IMR-90 (cell line): ENCODE measurements around the gene CLK2. TPM values are rescaled to one million over a fixed set of nuclear protein-coding genes. Genes with fewer than 3 reads are reported as not detected.

ENCODE experiments used
- ATAC-seq: fragments of 200-7000 bp; cut with Tn5 transposase; 2 replicates; pipeline ENCODE4 v1.9.1; 2020; ENCODE audit warnings: low read depth, mild to moderate bottlenecking, moderate library complexity
- BruUV-seq: library from RNA; stranded (reverse); fragments of 400-500 nt; replicated peaks from 2 replicates; lab custom pipeline; 2021; lab: Mats Ljungman, UMichigan
- CTCF ChIA-PET: fragments of 300-600 bp; formaldehyde crosslinking; extraction: SDS; loops from one replicate; lab custom pipeline; 2021; ENCODE audit warnings: antibody characterized with exemption; lab: Yijun Ruan, JAX
- POLR2A ChIA-PET: fragments of 300-600 bp; sonication (Branson Sonifier 250); formaldehyde crosslinking; loops from one replicate; lab custom pipeline; 2022; ENCODE audit warnings: antibody characterized with exemption; ENCODE audit not compliant: unreplicated experiment; lab: Charles Lee
- DNase-seq: peaks from one replicate; pipeline ENCODE4 v3.0.0; 2013
- H2AFZ ChIP-seq: replicated peaks from 2 replicates; pipeline ENCODE3; 2013; ENCODE audit warnings: low read length, mild to moderate bottlenecking; ENCODE audit not compliant: poor library complexity
- H2AK5ac ChIP-seq: 2 replicates; pipeline ENCODE4 v1.6.1; 2013; ENCODE audit warnings: low read depth, low read length, inconsistent platforms
- H2AK9ac ChIP-seq: replicated peaks from 2 replicates; pipeline ENCODE3; 2013; ENCODE audit warnings: mild to moderate bottlenecking, low read depth, low read length, moderate library complexity; ENCODE audit not compliant: poor library complexity
- H2BK120ac ChIP-seq: 2 replicates; pipeline ENCODE4 v1.6.1; 2013; ENCODE audit warnings: low read depth, low read length, inconsistent platforms
- H2BK15ac ChIP-seq: 3 replicates; pipeline ENCODE4 v1.6.1; 2013; ENCODE audit warnings: low read depth, low read length, inconsistent platforms
- H2BK20ac ChIP-seq: 2 replicates; pipeline ENCODE4 v1.6.1; 2013; ENCODE audit warnings: low read depth, mild to moderate bottlenecking, inconsistent platforms, low read length, moderate library complexity
- H2BK5ac ChIP-seq: 2 replicates; pipeline ENCODE4 v1.6.1; 2013; ENCODE audit warnings: mild to moderate bottlenecking, low read depth, low read length, inconsistent platforms; ENCODE audit not compliant: poor library complexity, severe bottlenecking
- H3K14ac ChIP-seq: replicated peaks from 2 replicates; pipeline ENCODE4 v1.6.1; 2013; ENCODE audit warnings: low read depth, low read length, inconsistent platforms
- H3K18ac ChIP-seq: 2 replicates; pipeline ENCODE4 v1.6.1; 2013; ENCODE audit warnings: low read depth, low read length, control low read depth
- H3K23ac ChIP-seq: 2 replicates; pipeline ENCODE4 v1.6.1; 2013; ENCODE audit warnings: low read depth, low read length, inconsistent platforms
- H3K27ac ChIP-seq: 2 replicates; pipeline ENCODE4 v1.5.1; 2013; ENCODE audit warnings: mild to moderate bottlenecking, control low read depth, low read length; ENCODE audit not compliant: insufficient read depth
- H3K27me3 ChIP-seq: 2 replicates; pipeline ENCODE4 v1.6.1; 2013; ENCODE audit warnings: low read length; ENCODE audit not compliant: control insufficient read depth, insufficient read depth
- H3K36me3 ChIP-seq: 2 replicates; pipeline ENCODE4 v1.6.1; 2013; ENCODE audit warnings: low read length, mixed read lengths; ENCODE audit not compliant: control insufficient read depth, insufficient read depth
- H3K4ac ChIP-seq: 2 replicates; pipeline ENCODE4 v1.6.1; 2013; ENCODE audit warnings: low read depth, low read length, inconsistent platforms
- H3K4me1 ChIP-seq: 2 replicates; pipeline ENCODE4 v1.6.1; 2013; ENCODE audit warnings: low read length, mixed read lengths; ENCODE audit not compliant: control insufficient read depth, insufficient read depth
- H3K4me2 ChIP-seq: 2 replicates; pipeline ENCODE4 v1.6.1; 2013; ENCODE audit warnings: low read depth, mild to moderate bottlenecking, control low read depth, low read length, moderate library complexity
- H3K4me3 ChIP-seq: 2 replicates; pipeline ENCODE4 v1.5.1; 2013; ENCODE audit warnings: low read depth, mild to moderate bottlenecking, control low read depth, low read length, moderate library complexity; ENCODE audit not compliant: insufficient read depth
- H3K56ac ChIP-seq: 2 replicates; pipeline ENCODE4 v1.6.1; 2013; ENCODE audit warnings: low read length, inconsistent platforms; ENCODE audit not compliant: insufficient read depth; ENCODE audit errors: extremely low read depth
- H3K79me1 ChIP-seq, 2 experiments: 2 replicates each; pipeline ENCODE4 v1.6.1; 2013; ENCODE audit warnings: low read length in 2 of 2, inconsistent platforms in 1 of 2, low read depth in 1 of 2
- H3K9ac ChIP-seq: 2 replicates; pipeline ENCODE4 v1.6.1; 2013; ENCODE audit warnings: low read depth, low read length, control low read depth
- H3K9me1 ChIP-seq: 2 replicates; pipeline ENCODE4 v1.6.1; 2013; ENCODE audit warnings: low read length, inconsistent platforms; ENCODE audit not compliant: insufficient read depth
- H3K9me3 ChIP-seq: 2 replicates; pipeline ENCODE4 v1.6.1; 2013; ENCODE audit warnings: low read length; ENCODE audit not compliant: control insufficient read depth, insufficient read depth
- H4K20me1 ChIP-seq: 2 replicates; pipeline ENCODE4 v1.6.1; 2013; ENCODE audit warnings: low read length, inconsistent platforms; ENCODE audit not compliant: insufficient read depth
- H4K5ac ChIP-seq: 2 replicates; pipeline ENCODE4 v1.6.1; 2013; ENCODE audit warnings: mild to moderate bottlenecking, low read depth, low read length, control low read depth
- H4K8ac ChIP-seq, 2 experiments: 2 replicates each; pipeline ENCODE4 v1.6.1; 2013; ENCODE audit warnings: low read depth in 2 of 2, low read length in 2 of 2, control low read depth in 1 of 2, inconsistent platforms in 1 of 2
- H4K91ac ChIP-seq: 2 replicates; pipeline ENCODE4 v1.6.1; 2013; ENCODE audit warnings: low read depth, low read length, inconsistent platforms; ENCODE audit not compliant: insufficient read depth
- BHLHE40 ChIP-seq: fragments of 150-350 bp; IDR thresholded peaks from 2 replicates; pipeline ENCODE4 v1.6.1; 2016; ENCODE audit warnings: mild to moderate bottlenecking, low read depth, low read length
- CEBPB ChIP-seq: IDR thresholded peaks from 2 replicates; pipeline ENCODE4 v1.6.1; 2012; ENCODE audit warnings: low read depth, low read length, improper control_type of control experiment
- CHD1 ChIP-seq: IDR thresholded peaks from 2 replicates; pipeline ENCODE4 v1.6.1; 2012; ENCODE audit warnings: low read depth, low read length, improper control_type of control experiment
- FOS ChIP-seq: fragments of 150-350 bp; IDR thresholded peaks from 2 replicates; pipeline ENCODE4 v1.6.1; 2016; ENCODE audit warnings: low read depth, low read length
- MAFK ChIP-seq: IDR thresholded peaks from 2 replicates; pipeline ENCODE4 v1.6.1; 2012; ENCODE audit warnings: low read depth, low read length, improper control_type of control experiment
- MAZ ChIP-seq: IDR thresholded peaks from 2 replicates; pipeline ENCODE4 v1.6.1; 2012; ENCODE audit warnings: low read depth, mild to moderate bottlenecking, low read length, improper control_type of control experiment, moderate library complexity, borderline replicate concordance
- MXI1 ChIP-seq: IDR thresholded peaks from 2 replicates; pipeline ENCODE4 v1.6.1; 2012; ENCODE audit warnings: low read depth, mild to moderate bottlenecking, low read length, moderate library complexity, borderline replicate concordance
- NFE2L2 ChIP-seq: fragments of 150-350 bp; IDR thresholded peaks from 2 replicates; pipeline ENCODE4 v1.6.1; 2016; ENCODE audit warnings: low read depth, mild to moderate bottlenecking, low read length
- POLR2A ChIP-seq: IDR thresholded peaks from 2 replicates; pipeline ENCODE4 v1.6.1; 2012; ENCODE audit warnings: mild to moderate bottlenecking, low read depth, low read length
- RAD21 ChIP-seq: IDR thresholded peaks from 2 replicates; pipeline ENCODE4 v1.6.1; 2012; ENCODE audit warnings: low read length, improper control_type of control experiment
- RCOR1 ChIP-seq: IDR thresholded peaks from 2 replicates; pipeline ENCODE4 v1.6.1; 2012; ENCODE audit warnings: mild to moderate bottlenecking, low read length, improper control_type of control experiment; ENCODE audit not compliant: insufficient replicate concordance
- RFX5 ChIP-seq: IDR thresholded peaks from 2 replicates; pipeline ENCODE4 v1.8.0; 2012; ENCODE audit warnings: low read depth, mild to moderate bottlenecking, low read length, moderate library complexity
- SMC3 ChIP-seq: fragments of 150-350 bp; IDR thresholded peaks from 2 replicates; pipeline ENCODE4 v1.6.1; 2016; ENCODE audit warnings: low read depth, mild to moderate bottlenecking, antibody characterized with exemption, low read length, moderate library complexity
- WGBS, 2 experiments: methylation state at CpG; one replicate each; pipeline versions ENCODE4 v1.1.5 to v1.1.7; 2013; ENCODE audit warnings: missing lambda C conversion rate in 2 of 2; ENCODE audit not compliant: insufficient read length in 1 of 2; ENCODE audit errors: extremely low coverage in 2 of 2; 5-methylcytosine and 5-hydroxymethylcytosine counted together
- dilution Hi-C: fragments of 300-500 bp; cut with HindIII; formaldehyde crosslinking; loops from one replicate; pipeline ENCODE4 v1.14.3; 2018; ENCODE audit warnings: low sequenced_read_pairs; ENCODE audit not compliant: unreplicated experiment
- in situ Hi-C: fragments of 300-500 bp; cut with MboI; formaldehyde crosslinking; loops from 3 replicates; pipeline ENCODE4 v1.14.3; 2019; ENCODE audit warnings: low sequenced_read_pairs, inconsistent platforms, mixed read lengths
- intact Hi-C: fragments of 100-400 bp; cut with micrococcal nuclease; formaldehyde crosslinking; loops from 2 replicates; pipeline ENCODE4 v1.10.0; 2022
- polyA plus RNA-seq, 3 experiments: library from polyadenylated mRNA; depleted of rRNA; stranded (reverse); fragments of >200 nt; gene quantifications; 2 replicates each; pipeline ENCODE4 v1.2.3, GENCODE V29; 2012; ENCODE audit warnings: low replicate concordance in 1 of 3
- total RNA-seq: library from RNA; depleted of rRNA; stranded (reverse); fragments of >200 nt; gene quantifications from 2 replicates; pipeline ENCODE4 v1.2.3, GENCODE V29; 2012
- TF ChIP-seq, protein P1 (sequence below): fragments of 150-350 bp; IDR thresholded peaks from 2 replicates; pipeline ENCODE4 v1.6.1; 2017; ENCODE audit warnings: mild to moderate bottlenecking, antibody characterized with exemption, low read length, low read depth
- TF ChIP-seq, protein P2 (sequence below): fragments of 150-350 bp; IDR thresholded peaks from 2 replicates; pipeline ENCODE4 v1.6.1; 2016; ENCODE audit warnings: low read depth, mild to moderate bottlenecking, low read length, moderate library complexity, borderline replicate concordance
- TF ChIP-seq, protein P3 (sequence below): conservative IDR thresholded peaks from 2 replicates; pipeline ENCODE4 v1.5.1; 2012; ENCODE audit warnings: mild to moderate bottlenecking, low read depth, low read length, improper control_type of control experiment

CLK2 gene
- total and polyA plus RNA-seq, 2 of the 4 experiments (the other 2 are of a cell fraction), result 19.7 to 61.2 TPM

DNA sequence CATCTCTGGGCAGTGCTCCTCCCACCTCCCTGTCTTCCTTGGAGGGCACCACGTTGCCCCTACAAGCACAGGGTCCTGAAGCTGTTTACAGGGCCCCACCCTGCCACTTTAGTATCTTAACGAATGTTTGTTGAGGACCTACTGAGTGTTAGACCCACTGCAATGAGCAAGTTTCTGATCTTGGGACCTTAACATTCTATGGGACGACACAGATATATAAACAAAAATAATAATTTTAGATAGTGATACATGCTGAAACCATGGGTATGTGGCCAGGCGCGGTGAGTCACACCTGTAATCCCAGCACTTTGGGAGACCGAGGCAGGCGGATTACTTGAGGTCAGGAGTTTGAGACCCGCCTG, 28.2 kb downstream of the CLK2 start:
- Histone ChIP-seq H3K56ac (peak overlapping the region; percentile 87), H3K4me2 (peak overlapping the region; percentile 91), H3K79me1 (peaks cover 4 to 31% of the 10 kb centered on the region in 2 experiments; a peak in 3 of 4 replicates), H3K23ac (peak overlapping the region; percentile 90; the same call in 1 of the 2 replicates), H3K4me3 (peak overlapping the region; percentile 53), H4K20me1 (no peaks in the 10 kb centered on the region), H3K4me1 (peaks cover 6% of the 10 kb centered on the region; the same call in 1 of the 2 replicates), H2AK5ac (peak overlapping the region; percentile 87), H4K91ac (peak overlapping the region; percentile 92), H3K18ac (peak overlapping the region; percentile 31; the same call in 1 of the 2 replicates), H3K36me3 (peaks cover 13% of the 10 kb centered on the region), H2AFZ (peak overlapping the region; percentile 96), H3K27ac (peak overlapping the region; percentile 80), H2BK15ac (peak overlapping the region; percentile 95; the same call in 2 of the 3 replicates), H4K5ac (peak overlapping the region; percentile 41), H3K9me1 (peaks cover 6% of the 10 kb centered on the region), H3K14ac (peak overlapping the region; percentile 92), H3K9ac (peak overlapping the region; percentile 68), H3K4ac (peak overlapping the region; percentile 96), H2AK9ac (peak overlapping the region; percentile 96), H2BK120ac (peak overlapping the region; percentile 80), H4K8ac (peak overlapping the region; percentile 93 to 98), H3K9me3 (no peaks in the 10 kb centered on the region), H2BK20ac (no peak overlapping the region), H3K27me3 (no peaks in the 10 kb centered on the region), H2BK5ac (peak overlapping the region; percentile 77)
- WGBS, 2 experiments, result no CpG with 5 or more reads among the region's 8 CpGs
- ChIA-PET CTCF (no interaction called here), POLR2A (no interaction called here)
- intact Hi-C loops (no loop called here), in situ Hi-C loops (no loop called here), dilution Hi-C loops (no loop called here)
- no TSS peak for BruUV-seq
- TF ChIP-seq, protein P1, sequence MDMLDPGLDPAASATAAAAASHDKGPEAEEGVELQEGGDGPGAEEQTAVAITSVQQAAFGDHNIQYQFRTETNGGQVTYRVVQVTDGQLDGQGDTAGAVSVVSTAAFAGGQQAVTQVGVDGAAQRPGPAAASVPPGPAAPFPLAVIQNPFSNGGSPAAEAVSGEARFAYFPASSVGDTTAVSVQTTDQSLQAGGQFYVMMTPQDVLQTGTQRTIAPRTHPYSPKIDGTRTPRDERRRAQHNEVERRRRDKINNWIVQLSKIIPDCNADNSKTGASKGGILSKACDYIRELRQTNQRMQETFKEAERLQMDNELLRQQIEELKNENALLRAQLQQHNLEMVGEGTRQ, result no peak
- TF ChIP-seq CEBPB (no peak), NFE2L2 (no peak), RAD21 (no peak), FOS (no peak), RCOR1 (no peak), POLR2A (no peak), RFX5 (no peak), SMC3 (no peak), MAZ (no peak), BHLHE40 (no peak), MXI1 (no peak), CHD1 (no peak), MAFK (no peak)
- TF ChIP-seq, protein P2, sequence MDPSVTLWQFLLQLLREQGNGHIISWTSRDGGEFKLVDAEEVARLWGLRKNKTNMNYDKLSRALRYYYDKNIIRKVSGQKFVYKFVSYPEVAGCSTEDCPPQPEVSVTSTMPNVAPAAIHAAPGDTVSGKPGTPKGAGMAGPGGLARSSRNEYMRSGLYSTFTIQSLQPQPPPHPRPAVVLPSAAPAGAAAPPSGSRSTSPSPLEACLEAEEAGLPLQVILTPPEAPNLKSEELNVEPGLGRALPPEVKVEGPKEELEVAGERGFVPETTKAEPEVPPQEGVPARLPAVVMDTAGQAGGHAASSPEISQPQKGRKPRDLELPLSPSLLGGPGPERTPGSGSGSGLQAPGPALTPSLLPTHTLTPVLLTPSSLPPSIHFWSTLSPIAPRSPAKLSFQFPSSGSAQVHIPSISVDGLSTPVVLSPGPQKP, result no peak
- TF ChIP-seq, protein P3, sequence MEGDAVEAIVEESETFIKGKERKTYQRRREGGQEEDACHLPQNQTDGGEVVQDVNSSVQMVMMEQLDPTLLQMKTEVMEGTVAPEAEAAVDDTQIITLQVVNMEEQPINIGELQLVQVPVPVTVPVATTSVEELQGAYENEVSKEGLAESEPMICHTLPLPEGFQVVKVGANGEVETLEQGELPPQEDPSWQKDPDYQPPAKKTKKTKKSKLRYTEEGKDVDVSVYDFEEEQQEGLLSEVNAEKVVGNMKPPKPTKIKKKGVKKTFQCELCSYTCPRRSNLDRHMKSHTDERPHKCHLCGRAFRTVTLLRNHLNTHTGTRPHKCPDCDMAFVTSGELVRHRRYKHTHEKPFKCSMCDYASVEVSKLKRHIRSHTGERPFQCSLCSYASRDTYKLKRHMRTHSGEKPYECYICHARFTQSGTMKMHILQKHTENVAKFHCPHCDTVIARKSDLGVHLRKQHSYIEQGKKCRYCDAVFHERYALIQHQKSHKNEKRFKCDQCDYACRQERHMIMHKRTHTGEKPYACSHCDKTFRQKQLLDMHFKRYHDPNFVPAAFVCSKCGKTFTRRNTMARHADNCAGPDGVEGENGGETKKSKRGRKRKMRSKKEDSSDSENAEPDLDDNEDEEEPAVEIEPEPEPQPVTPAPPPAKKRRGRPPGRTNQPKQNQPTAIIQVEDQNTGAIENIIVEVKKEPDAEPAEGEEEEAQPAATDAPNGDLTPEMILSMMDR, result no peak
- DNase-seq (no peak), ATAC-seq (no peak)
